Right hindlimb (tissue), 1 donor: ENCODE measurements around the gene HBEGF.
"Not testable (repeated sequence)": the region's sequence is repeated elsewhere in the genome, so short reads cannot be mapped to it uniquely, and the experiment has no call there.

Source experiments
- DNase-seq: peaks from one replicate; pipeline ENCODE4 v3.0.0-alpha.2; 2018

HBEGF gene

DNA sequence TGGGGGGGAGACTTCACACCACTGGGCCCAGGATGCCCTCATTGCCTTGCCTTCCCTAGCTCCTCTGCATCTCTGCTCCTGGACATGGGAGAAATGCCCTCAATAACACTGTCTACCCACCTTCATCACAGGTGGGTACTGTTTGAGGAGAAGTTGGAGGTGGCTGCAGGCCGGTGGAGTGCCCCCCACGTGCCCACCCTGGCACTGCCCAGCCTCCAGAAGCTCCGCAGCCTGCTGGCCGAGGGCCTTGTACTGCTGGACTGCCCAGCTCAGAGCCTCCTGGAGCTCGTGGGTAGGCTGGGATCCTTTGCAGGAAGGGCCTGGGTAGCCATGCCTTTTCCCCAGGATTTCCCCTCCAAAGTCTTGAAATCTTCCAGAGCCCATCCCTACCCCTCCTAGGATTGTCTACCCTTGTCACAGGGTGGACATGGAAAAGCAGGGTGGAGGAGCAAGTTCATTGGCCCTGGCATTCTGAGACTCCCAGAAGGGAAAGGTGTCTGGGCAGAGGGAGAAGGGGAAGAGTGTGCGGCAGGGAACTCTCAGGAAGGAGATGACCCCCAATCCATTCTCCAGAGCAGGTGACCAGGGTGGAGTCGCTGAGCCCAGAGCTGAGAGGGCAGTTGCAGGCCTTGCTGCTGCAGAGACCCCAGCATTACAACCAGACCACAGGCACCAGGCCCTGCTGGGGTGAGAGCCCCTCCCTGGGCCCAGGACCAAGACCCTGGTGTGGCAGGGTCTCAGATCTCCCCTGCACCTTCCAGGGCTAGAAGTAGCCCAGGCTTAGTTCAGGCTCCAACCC lies 14.5 kb upstream of the HBEGF start:
- no peak for DNase-seq

DNA sequence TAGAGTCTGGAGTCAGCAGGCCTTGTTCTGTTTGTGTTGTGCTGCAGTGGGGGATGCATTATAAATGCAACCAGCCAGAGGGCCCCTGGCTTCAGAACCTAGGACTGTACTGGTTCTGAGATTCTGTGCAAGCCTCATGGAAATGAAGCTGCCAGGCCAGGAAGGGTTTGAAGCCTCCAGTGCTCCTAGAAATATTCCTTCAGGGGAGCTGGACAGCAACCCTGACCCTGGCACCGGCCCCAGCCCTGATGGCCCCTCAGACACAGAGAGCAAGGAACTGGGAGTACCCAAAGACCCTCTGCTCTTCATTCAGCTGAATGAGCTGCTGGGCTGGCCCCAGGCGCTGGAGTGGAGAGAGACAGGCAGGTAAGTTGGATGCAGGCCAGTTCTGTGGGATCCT lies 13.7 kb upstream of the HBEGF start, which contains the start of gene SLC4A9:
SLC4A9 (plus strand) TSS at position 94 of the 400 bp plus-strand sequence; CDS start at position 137, 43 bp downstream.
- DNase-seq = no peak

DNA sequence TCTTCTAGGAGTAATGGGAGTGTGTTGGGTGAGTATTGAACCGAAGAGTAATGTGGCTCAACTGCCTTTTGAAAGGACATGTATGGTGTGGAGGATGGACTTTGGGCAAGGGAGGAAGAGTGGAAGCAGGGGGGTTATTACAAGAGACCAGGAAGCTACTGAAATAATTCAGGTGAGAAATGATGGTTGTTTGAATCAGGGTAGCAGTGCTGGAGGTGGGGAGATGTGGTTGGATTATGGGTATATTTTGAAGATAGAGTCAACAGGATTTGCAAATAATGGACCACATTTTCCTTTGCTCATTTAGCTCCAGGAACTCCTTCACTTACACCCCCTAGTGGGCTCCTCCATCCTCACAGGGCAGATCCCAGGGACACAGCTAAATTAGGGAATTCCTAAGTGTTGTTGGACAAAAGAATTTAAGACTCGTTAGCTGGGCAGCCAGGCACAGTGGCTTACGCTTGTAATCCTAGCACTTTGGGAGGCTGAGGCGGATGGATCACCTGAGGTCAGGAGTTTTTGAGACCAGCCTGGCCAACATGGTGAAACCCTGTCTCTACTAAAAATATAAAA lies 12.4 kb upstream of the HBEGF start:
- DNase-seq = no peak

DNA sequence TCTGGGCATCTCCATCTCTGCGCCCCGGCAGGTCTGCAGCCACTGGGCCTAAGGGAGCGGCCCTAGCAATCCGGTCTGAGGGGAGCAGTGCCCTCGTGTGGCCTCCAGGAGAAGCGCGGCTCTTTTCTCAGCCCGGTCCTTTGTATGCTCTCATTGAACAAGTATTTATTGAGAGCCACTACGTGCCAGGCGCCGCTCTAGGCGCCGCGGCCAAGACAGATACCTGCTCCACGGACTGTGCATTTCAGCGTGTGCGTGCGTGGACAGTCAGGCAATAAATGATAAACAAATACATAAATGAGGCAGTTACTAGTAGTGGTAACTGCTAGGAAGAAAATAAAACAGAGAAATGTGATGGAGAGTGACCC lies 11.3 kb upstream of the HBEGF start:
- DNase-seq = peak; percentile 88

DNA sequence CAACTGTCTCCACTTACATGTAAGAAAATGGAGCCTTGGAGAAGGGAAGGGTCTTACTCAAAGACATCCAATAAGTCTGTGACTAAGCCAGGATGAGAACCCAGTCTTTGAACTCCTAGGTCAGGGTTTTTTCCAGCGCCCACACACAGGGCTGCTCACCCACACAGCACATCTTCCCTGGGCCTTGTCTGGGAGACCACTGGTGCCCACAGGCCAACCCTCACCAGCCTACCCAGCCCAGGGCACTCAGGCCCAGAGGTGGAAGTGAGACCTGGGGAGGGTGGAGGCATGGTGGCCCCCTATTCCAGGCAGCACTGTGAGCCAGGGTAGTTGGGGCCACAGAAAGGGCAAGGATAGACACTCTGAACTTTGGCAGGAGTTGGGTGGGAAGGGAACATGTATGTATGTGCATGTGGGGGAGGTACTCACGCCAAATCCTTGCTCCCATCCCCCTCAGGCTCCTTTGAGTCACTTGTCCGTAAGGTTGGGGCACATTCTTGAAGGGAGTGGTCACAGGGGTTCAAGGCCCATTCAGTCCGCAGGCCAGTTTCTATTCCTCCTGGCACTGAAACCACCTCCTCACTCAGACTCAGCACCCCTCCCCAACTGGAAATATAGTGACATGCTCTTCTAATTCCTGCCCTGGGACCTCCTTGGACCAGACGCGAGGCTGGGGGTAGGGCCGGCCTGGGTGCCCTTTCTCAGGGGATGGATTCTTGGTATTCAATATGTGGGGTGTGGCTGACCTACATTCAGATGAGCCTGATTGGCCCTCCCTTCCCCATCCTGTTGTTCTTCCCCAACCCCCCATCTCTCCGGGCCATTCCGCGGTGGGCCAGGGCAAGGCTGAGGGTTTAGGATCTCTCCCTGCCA lies 10.7 kb upstream of the HBEGF start:
- DNase-seq = no peak

DNA sequence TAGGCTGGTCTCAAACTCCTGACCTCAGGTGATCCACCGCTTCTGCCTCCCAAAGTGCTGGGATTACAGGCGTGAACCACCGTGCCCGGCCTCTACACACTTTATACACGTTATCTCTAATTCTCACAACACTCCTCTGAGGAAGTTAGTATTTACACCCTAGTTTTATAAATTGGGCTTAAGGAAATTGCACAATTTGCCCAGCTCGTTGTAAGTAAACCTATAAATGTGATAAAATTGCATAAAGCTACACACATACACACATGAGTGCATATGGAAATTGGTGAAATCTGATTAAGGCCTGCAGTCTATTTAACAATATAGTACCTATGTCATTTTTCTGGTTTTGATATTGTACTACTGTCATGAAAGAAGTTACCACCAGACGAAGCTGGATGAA lies 9.1 kb upstream of the HBEGF start:
- DNase-seq = no peak

DNA sequence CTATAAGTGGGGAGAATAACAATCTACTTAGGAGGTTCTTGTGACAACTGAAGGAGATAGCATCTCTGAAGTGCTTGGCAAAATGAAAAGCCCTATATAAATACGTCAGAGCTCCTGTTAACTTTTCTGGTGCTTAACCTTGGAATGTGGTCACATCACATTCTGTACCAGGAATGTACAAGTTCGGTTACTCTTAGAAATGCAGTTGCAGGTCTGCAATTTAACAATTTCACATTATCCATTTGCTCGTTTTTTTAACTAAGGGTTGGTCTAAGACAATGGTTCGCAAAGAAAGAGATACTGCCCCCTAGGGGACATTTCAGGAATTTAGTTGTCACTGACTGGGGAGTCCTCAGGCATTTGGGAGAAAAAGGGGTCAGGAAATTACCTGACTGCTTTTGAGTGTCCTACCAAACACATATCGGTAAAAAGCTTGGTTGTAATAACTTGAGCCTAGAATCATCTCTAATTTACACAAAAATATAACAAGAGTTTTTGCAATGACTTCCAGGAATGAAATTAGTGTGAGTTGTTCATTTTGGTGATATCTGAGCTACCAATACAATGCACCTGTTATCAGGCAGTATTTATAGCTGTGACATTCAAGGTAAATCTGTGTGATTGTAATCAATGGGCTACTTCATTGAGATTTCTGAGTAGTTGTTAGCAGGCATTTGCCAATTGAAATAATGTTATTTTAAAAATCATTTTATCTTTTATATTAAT lies 5.4 kb upstream of the HBEGF start:
- no peak for DNase-seq

DNA sequence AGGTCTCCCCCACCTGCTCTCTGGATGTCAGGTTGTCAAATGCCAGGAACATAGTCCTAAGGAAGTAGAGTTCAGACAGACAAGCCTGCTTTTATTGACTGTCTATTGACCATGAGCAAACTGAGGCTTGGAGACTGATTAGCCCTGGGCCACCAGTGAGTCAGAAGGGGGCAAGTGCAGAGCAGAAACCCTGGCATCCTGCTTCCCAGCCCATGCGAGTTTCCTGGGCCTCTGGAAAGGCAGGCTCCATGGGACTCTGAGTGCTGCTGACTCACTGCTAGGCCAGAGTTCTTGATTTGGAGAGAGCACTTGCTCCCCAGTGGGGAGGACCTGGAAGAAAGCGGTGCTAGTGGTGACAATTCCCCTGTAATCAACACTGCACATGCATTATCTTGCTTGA lies 2.8 kb upstream of the HBEGF start:
- DNase-seq = no peak

DNA sequence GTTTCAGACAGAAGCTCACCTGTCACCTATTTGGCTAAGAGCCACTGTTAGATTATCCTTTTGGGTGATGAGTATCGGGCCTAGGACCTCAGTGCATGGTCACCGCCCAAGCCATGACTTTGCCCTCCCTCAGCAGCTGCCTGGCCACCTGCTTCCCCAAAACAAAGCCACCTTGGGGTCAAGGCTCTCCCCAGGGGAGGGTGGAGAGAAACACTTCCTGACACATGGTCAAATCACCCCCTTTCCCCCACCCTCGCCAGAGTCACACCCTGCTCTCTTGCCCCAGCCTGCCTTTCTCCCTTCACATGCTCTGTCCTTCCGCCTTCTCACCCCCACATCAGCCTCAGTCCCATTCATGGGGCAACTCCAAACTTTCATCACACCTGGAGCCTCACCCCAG lies 1.7 kb upstream of the HBEGF start:
- no peak for DNase-seq

DNA sequence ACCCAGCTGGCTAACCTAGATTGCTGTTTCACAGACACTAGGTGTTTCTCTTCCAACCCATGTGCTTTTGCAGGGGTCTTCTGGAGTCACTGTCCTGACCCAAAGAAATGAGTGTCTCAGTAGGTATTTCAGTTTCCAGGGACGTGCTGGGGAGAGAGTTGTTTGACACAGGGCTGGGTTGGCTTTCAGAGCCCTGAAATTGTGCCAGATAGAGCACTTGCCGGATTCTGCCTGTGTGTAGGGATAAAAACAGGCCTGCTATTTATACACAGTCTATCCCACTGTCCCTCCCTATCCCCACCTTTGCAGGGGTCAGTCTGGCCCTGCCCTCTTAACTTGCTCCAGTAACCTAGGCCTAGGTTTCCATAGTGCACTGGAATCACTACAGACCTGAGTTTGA lies 957 bp upstream of the HBEGF start:
- DNase-seq = no peak

DNA sequence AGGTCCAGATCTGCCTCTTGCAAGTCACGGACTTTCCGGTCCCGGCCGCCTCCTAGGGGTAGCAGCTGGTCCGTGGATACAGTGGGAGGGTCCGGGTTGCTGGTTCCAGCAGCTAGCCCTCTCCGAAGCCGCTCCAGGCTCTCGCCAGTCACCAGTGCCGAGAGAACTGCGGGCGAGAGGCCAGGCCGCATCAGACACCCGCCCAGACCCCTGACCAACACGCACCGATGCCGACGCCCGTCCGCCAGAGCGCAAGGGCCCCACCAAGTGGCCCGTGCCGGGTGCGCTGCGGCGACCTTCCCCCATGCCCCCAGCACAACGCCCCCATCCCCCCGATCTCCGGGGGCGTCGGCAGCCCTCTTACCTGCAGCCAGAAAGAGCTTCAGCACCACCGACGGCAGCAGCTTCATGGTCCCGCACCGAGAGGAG lies 470 bp downstream of the HBEGF start:
- peak; percentile 68 for DNase-seq

DNA sequence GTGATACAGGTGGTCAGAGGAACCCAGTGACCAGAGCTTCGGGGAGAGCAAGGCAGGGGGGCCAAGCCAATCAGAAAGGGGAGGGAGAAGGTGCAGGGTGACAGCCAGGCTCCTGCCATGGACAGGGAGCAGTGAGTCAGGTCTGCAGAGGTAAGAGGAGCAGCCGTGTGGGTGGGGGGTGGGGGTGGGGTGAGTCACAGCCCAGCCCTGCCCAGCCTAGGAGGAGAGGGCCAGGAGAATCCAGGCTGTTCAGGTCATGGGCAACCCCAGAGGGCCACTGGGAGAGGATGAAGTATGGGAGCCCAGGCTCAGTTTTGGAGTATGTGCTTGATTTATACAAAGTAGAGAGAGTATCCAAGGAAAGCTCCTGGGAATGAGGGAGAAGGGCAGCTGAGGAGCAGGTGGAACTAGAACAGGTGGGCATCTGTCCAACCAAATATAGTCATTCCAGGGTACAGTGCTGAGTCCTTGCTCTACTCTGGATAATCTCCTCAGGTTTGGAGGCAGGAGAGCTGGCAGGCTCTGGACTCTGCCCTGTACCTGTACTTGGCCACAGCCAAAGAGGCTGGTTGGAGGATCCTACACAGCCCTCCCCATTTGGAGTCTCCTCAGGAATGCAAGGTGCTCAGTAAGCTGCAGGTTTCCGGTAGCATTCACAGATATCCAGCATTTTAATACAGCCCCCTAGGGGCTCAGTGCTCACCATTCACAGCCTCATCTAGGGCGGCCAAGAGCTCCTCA lies 1.6 kb downstream of the HBEGF start:
- DNase-seq = no peak

DNA sequence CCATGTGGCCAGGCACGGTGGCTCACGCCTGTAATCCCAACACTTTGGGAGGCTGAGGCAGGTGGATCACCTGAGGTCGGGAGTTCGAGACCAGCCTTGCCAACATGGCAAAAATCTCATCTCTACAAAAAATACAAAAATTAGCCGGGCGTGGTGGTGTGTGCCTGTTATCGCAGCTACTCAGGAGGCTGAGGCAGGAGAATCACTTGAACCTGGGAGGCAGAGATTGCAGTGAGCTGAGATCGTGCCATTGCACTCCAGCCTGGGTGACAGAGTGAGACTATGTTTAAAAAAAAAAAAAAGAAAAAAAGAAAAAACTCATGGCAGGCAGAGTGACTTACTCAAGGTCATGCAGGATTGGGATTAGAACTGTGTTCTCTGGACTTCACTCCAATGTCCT lies 2.6 kb downstream of the HBEGF start:
- not testable (repeated sequence) for DNase-seq

DNA sequence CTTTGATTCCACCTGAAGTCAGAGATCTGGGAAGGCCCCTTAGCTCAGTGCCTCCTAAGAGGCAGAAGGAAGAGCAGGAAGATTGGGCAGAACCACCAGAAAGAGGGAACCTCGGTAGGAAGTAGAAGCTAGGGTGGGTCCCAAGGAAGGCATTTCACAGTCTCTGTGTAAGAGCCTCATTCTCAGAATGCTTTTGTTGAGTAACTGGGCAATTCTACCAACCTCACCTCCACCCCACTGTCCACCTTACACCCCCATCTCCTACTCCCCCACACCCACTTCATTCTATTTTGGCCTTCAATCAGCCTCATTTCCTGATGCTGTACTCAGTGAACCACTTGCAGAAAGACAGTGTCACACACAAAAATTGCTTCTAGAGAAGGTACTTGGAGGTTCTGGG lies 3.5 kb downstream of the HBEGF start:
- no peak for DNase-seq

DNA sequence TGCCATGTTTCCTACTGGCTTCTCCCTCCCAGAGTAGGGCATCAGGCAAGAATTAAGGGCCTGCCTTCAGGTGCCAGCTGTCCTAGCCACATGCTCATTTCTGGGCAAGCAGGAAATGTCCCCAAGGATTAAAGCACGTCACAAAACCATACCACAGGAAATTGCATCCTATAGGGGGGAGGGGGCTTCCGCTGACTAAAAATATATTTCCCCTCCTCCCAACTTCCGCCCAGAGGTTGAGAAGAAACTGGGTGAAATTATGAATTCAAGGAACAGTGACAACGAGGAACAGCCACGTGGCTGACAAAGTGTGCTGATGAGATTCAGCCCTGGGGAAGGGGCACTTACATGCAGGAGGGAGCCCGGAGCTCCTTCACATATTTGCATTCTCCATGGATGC lies 4.1 kb downstream of the HBEGF start:
- DNase-seq = no peak

DNA sequence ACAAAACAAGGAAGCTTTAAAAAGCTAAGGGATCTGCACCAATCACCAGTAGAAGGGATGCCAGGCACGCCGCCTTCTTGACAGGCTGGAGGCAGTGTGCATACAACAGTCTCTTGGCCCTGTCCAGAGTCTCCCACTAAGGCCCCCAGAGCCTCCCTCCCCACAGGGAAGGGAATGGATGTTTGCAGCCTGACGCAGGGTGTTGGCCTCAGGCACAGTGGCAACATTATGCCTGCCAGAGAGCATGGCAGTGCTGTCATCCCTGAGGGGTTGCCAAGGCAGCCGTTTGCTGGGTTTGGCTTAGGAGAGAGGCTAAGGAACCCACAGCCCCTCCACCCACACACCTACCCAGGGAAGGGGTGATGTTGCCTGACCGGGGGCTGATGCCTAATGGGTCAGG lies 4.8 kb downstream of the HBEGF start:
- DNase-seq = no peak

DNA sequence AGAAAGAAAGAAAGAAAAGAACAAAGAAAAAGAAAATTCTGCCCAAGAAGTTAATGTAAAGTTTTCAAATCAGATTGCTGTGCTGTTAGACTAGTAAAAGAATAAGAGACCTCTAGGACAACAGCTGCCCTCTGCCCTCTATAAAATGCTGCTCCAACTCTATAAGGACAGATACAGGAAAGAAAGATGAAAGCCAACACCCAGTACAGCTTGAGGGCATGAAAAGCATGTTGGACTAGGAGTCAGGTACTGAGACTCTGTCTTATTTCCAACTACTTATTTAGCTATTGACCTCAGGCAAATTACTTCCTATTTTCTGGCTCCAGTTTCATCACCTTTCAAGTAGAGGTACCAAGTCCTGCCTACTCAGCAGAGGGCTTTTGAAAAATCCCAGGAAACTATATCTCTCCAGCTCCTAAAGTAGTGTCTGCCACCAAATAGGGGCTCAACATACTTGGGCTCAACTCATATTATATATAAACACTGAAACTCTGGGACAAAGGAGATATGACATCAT lies 5.7 kb downstream of the HBEGF start:
- DNase-seq = no peak

DNA sequence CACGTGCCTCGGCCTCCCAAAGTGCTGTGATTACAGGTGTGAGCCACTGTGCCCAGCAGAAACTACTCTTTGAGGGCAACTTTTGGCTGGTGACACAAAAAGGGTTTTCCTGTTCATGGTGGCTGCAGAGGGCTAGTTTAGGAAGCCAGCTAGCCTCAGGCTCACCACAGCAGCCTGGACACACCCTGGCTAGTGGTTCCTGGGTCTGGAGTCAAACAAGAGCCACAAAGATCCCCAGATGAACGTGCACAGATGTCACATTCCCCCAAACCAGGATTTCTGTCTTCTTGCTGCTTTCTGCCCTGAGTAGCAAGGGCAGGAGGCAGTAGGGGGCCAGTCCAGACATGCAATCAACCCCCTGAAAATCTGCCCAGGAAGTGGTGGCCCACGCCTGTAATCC lies 6.8 kb downstream of the HBEGF start:
- DNase-seq = no peak

DNA sequence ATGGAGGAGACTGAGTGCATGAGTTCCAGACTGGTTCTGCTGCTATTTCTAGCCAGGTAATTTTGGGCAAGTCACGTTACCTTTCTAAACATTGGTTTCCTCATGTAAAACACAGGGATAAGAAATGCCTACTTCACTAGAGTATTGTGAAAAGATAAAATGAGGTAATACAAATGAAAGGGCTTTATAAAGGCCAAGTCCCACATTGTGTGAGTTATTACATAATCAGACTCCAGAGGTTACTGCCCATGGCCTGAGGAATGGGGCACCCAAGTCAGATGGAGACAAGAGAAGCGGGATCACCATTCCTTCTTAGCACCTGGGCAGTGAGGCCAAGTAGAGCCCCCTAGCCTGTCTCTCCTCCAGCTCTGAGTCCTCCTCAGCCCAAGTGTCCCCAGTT lies 7.5 kb downstream of the HBEGF start:
- no peak for DNase-seq

DNA sequence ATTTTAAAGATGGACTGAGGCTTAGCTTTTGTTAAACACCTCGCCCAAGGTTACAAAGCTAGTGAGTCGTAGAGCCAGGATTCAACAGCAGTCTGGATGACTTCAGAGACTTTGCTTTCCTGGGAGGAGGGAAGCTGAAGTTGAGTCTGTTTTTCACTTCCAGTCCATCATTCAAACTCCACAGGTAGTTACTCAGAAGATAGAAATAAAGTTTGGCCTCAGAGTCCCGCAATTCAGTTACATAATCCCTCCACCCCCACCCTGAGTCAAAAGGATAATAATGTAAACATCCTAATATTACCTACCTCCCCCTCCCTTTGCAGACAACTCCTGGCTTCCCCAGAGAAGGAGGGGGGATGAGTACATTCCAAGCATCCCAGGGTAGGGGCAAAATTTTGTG lies 8.1 kb downstream of the HBEGF start:
- DNase-seq = no peak

DNA sequence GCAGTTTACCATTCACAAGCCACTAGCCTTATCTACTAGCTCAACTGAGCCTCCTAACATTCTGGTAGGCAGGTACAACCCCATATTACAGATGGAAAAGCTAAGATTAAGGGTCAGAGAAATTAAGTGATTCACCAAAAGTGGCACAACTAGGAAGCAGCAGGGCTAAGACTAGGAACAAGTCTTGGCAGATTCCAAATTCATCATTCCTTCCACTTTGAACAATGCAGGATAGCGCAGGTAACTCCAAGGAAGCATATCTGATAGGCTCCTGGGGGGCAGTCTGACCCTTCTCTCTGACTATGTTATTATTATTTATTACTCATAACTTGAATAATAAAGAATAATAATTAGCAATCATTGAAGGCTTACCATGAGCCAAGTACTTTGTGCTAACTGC lies 8.5 kb downstream of the HBEGF start:
- DNase-seq = no peak

DNA sequence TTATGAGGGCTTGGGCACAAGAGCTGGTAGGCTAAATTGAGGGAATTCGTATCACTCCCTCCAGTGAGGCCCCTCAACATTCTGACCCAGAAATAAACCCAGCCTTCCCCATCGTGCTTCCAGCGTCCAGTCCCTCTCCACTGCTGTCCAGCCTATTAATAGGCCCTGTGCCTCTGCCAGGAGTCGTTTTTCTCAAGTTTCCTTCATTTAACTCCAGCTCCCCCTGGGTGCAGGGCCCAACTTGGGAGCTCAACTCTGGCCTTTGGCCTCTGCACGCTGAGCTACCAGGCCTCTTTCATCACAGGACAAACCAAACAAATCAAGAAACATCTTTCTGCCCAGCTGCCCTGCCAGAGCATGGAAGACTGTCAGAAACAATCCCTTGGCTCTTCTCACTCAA lies 10.0 kb downstream of the HBEGF start:
- peak; percentile 62 for DNase-seq
